Fibroblast of pulmonary artery (primary cell): ENCODE results near the gene RUNDC3A.
A peak's percentile ranks its signal among the peaks of the same experiment; 100 is the strongest.

Source experiments
- DNase-seq: peaks from one replicate; pipeline ENCODE4 v3.0.0-alpha.2; 2010; ENCODE audit warnings: low read depth
- H3K4me3 ChIP-seq: replicated peaks from 2 replicates; pipeline ENCODE4 v1.5.1; 2011; ENCODE audit warnings: low read depth, mild to moderate bottlenecking, control low read depth, low read length, moderate library complexity
- CTCF ChIP-seq: IDR thresholded peaks from 2 replicates; pipeline ENCODE4 v1.5.1; 2011; ENCODE audit warnings: mild to moderate bottlenecking, control low read depth, low read length, inconsistent platforms; ENCODE audit errors: missing control alignments

The RUNDC3A gene

GRCh38 chr17:44349553-44350070, 41.2 kb downstream of the RUNDC3A start:
- no peak for TF ChIP-seq CTCF
- no peak for DNase-seq
- H3K4me3 ChIP-seq, result no peak overlapping the region

GRCh38 chr17:44350733-44351226, 42.4 kb downstream of the RUNDC3A start:
- no peak overlapping the region for H3K4me3 ChIP-seq
- DNase-seq, result peak; percentile 62
- TF ChIP-seq CTCF, result peak; percentile 77

- H3K4me3 ChIP-seq, result no peak overlapping the region
- no peak for TF ChIP-seq CTCF
- no peak for DNase-seq
These were observed 43.1 kb downstream of the RUNDC3A start for GRCh38 chr17:44351464-44351863.

- H3K4me3 ChIP-seq, result no peak overlapping the region
- no peak for TF ChIP-seq CTCF
- no peak for DNase-seq
These were observed 43.8 kb downstream of the RUNDC3A start for GRCh38 chr17:44351961-44352827.

GRCh38 chr17:44352828-44353671, 44.6 kb downstream of the RUNDC3A start:
- H3K4me3 ChIP-seq, result no peak overlapping the region
- no peak for DNase-seq
- TF ChIP-seq CTCF, result no peak

GRCh38 chr17:44353672-44354331, 45.4 kb downstream of the RUNDC3A start:
- no peak overlapping the region for H3K4me3 ChIP-seq
- no peak for DNase-seq
- no peak for TF ChIP-seq CTCF
